ENCODE measurements around the gene SATB1.

Gene SATB1

GRCh38 chr3:18297126-18297525 is 128.0 kb downstream of the SATB1 start:
- no peak overlapping the region for H3K4me3 ChIP-seq (ENCODE audit: low read depth, low read length)
- TF ChIP-seq, protein P1, sequence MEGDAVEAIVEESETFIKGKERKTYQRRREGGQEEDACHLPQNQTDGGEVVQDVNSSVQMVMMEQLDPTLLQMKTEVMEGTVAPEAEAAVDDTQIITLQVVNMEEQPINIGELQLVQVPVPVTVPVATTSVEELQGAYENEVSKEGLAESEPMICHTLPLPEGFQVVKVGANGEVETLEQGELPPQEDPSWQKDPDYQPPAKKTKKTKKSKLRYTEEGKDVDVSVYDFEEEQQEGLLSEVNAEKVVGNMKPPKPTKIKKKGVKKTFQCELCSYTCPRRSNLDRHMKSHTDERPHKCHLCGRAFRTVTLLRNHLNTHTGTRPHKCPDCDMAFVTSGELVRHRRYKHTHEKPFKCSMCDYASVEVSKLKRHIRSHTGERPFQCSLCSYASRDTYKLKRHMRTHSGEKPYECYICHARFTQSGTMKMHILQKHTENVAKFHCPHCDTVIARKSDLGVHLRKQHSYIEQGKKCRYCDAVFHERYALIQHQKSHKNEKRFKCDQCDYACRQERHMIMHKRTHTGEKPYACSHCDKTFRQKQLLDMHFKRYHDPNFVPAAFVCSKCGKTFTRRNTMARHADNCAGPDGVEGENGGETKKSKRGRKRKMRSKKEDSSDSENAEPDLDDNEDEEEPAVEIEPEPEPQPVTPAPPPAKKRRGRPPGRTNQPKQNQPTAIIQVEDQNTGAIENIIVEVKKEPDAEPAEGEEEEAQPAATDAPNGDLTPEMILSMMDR (IDR thresholded peaks at IDR 0.05; ENCODE audit: borderline replicate concordance, insufficient read depth, low read depth, low read length) = no peak
